K562 (cell line): ENCODE measurements around the gene GDF15. TPM values are rescaled to one million over a fixed set of nuclear protein-coding genes. Genes with fewer than 3 reads are reported as not detected.

Experiments
- BCOR ChIP-seq: fragments of 450-650 bp; IDR thresholded peaks from 2 replicates; pipeline ENCODE4 v1.6.1; 2016
- FOXJ2 ChIP-seq: fragments of 200-800 bp; sonication (Bioruptor generic); IDR thresholded peaks from 2 replicates; pipeline ENCODE4 v1.6.1; 2016; ENCODE audit warnings: missing genetic modification characterization, missing compliant biosample characterization
- GABPB1 ChIP-seq: sonication (generic); formaldehyde crosslinking; IDR thresholded peaks from 2 replicates; pipeline ENCODE4 v1.8.0; 2022; ENCODE audit warnings: mild to moderate bottlenecking, missing genetic modification reagents
- JUN ChIP-seq, 2 experiments: sonication (generic) in 1 of 2; formaldehyde crosslinking in 1 of 2; IDR thresholded peaks; 2 replicates each; pipeline versions ENCODE4 v1.6.1 to v1.8.0; 2012 to 2022; ENCODE audit warnings: borderline replicate concordance in 2 of 2, mild to moderate bottlenecking in 2 of 2, improper control_type of control experiment in 1 of 2, low read depth in 1 of 2, low read length in 1 of 2, missing genetic modification reagents in 1 of 2
- KAT7 ChIP-seq: sonication (generic); formaldehyde crosslinking; IDR thresholded peaks from 2 replicates; pipeline ENCODE4 v1.8.0; 2022; ENCODE audit warnings: missing genetic modification reagents, mild to moderate bottlenecking, borderline replicate concordance
- L3MBTL2 ChIP-seq: fragments of 450-650 bp; IDR thresholded peaks from 2 replicates; pipeline ENCODE4 v1.6.1; 2016; ENCODE audit warnings: mild to moderate bottlenecking, moderate library complexity
- POLR2AphosphoS5 ChIP-seq: IDR thresholded peaks from 2 replicates; pipeline ENCODE4 v1.6.1; 2011; ENCODE audit warnings: mild to moderate bottlenecking, low read depth, low read length, moderate library complexity; ENCODE audit not compliant: control insufficient read depth, insufficient read depth
- POLR2B ChIP-seq: fragments of 450-650 bp; IDR thresholded peaks from 2 replicates; pipeline ENCODE4 v1.6.1; 2018; ENCODE audit warnings: low read depth; ENCODE audit not compliant: partially characterized antibody
- SMARCC2 ChIP-seq: fragments of 450-650 bp; IDR thresholded peaks from 2 replicates; pipeline ENCODE4 v1.6.1; 2017; ENCODE audit warnings: antibody characterized with exemption, moderate library complexity, mild to moderate bottlenecking, low read depth
- SP1 ChIP-seq: sonication (generic); formaldehyde crosslinking; IDR thresholded peaks from 2 replicates; pipeline ENCODE4 v1.8.1; 2022; ENCODE audit warnings: mild to moderate bottlenecking, missing genetic modification reagents
- ZBTB1 ChIP-seq: sonication (generic); formaldehyde crosslinking; IDR thresholded peaks from 2 replicates; pipeline ENCODE4 v1.8.1; 2023; ENCODE audit warnings: missing genetic modification reagents, low read depth, mild to moderate bottlenecking, borderline replicate concordance
- ZNF12 ChIP-seq: sonication (generic); formaldehyde crosslinking; IDR thresholded peaks from 2 replicates; pipeline ENCODE4 v1.4.0; 2020; ENCODE audit warnings: mild to moderate bottlenecking, missing genetic modification reagents
- polyA plus RNA-seq, 8 experiments: library from polyadenylated mRNA; depleted of rRNA in 4 of 8; stranded (reverse) in 5 of 8; unstranded in 3 of 8; fragments of >200 nt; fragmentation: Nextera tagmentation in 2 of 8; fragmentation: Illumina TruSeq in 1 of 8; extraction: Ambion mirVana in 2 of 8; extraction: Trizol in 1 of 8; gene quantifications; 2 replicates each; pipeline versions ENCODE4 v1.2.1 to v1.2.3, GENCODE V29; 2011 to 2014; ENCODE audit warnings: inconsistent platforms in 1 of 8, missing spikeins in 1 of 8
- total RNA-seq, 7 experiments: library from RNA; depleted of rRNA in 6 of 7; stranded (reverse); fragments of >200 nt in 6 of 7; fragmentation: Illumina TruSeq in 2 of 7; extraction: Trizol in 2 of 7; gene quantifications; 2 replicates each; pipeline versions ENCODE4 v1.2.1 to v1.2.3, GENCODE V29; 2011 to 2021; ENCODE audit warnings: low replicate concordance in 1 of 7
- TF ChIP-seq, protein P1 (sequence below), 2 experiments: fragments of 450-650 bp; formaldehyde crosslinking in 1 of 2; IDR thresholded peaks; 2 replicates each; pipeline versions ENCODE4 v1.4.0 to v1.6.1; 2014 to 2020; ENCODE audit warnings: mild to moderate bottlenecking in 2 of 2, borderline replicate concordance in 1 of 2, low read depth in 1 of 2
- TF ChIP-seq, protein P2 (sequence below), 2 experiments: fragments of 450-650 bp in 1 of 2; sonication (generic) in 1 of 2; formaldehyde crosslinking in 1 of 2; IDR thresholded peaks in 1 of 2; conservative IDR thresholded peaks in 1 of 2; 2 replicates each; pipeline versions ENCODE4 v1.6.1 to v1.8.1; 2016 to 2023; ENCODE audit warnings: mild to moderate bottlenecking in 2 of 2, moderate library complexity in 2 of 2, inconsistent platforms in 1 of 2, missing genetic modification reagents in 1 of 2
- TF ChIP-seq, protein P3 (sequence below): fragments of 250-450 bp; sonication (Bioruptor Pico); IDR thresholded peaks from 2 replicates; pipeline ENCODE4 v1.5.0; 2021

The GDF15 gene
- total and polyA plus RNA-seq, 9 of the 15 experiments (the other 6 are each of a cell fraction or from before 2014, with no cell fraction given), result 2.3 to 82.4 (median 12.5) TPM

DNA sequence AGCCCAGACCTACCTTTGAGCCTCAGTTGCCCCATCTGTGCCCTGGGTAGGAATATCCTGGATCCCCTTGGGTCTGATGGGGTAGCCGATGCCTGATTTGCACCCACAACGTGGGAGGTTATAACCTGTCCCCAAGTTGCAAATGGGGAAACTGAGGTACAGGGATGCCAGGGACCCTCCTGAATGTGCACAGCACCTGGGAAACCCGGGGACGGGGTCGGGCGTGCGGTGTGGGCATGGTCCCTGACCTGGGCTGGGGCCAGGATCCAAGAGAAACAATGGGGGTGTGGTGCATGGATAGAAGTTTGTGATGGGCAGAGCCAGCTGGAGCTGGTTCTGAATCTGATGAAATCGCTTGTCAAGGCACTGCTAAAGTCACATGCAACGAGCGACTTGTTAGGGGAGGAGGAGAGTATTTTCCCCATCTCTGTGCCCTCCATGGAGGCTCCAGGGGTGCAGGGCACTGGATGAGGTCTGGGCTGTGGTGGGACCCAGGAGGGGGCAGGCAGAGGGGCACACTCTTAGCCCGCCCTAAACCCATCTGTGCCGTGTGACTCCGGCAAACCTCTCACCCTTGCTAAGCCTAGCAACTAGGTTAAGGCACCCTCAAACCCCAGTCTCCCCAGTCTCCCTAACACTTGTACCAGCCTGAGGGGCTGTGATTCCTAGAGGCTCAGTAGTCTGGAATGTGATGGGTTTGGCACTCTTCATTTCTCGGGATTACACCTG lies 749 bp downstream of the GDF15 start (continued):
- TF ChIP-seq, protein P1, sequence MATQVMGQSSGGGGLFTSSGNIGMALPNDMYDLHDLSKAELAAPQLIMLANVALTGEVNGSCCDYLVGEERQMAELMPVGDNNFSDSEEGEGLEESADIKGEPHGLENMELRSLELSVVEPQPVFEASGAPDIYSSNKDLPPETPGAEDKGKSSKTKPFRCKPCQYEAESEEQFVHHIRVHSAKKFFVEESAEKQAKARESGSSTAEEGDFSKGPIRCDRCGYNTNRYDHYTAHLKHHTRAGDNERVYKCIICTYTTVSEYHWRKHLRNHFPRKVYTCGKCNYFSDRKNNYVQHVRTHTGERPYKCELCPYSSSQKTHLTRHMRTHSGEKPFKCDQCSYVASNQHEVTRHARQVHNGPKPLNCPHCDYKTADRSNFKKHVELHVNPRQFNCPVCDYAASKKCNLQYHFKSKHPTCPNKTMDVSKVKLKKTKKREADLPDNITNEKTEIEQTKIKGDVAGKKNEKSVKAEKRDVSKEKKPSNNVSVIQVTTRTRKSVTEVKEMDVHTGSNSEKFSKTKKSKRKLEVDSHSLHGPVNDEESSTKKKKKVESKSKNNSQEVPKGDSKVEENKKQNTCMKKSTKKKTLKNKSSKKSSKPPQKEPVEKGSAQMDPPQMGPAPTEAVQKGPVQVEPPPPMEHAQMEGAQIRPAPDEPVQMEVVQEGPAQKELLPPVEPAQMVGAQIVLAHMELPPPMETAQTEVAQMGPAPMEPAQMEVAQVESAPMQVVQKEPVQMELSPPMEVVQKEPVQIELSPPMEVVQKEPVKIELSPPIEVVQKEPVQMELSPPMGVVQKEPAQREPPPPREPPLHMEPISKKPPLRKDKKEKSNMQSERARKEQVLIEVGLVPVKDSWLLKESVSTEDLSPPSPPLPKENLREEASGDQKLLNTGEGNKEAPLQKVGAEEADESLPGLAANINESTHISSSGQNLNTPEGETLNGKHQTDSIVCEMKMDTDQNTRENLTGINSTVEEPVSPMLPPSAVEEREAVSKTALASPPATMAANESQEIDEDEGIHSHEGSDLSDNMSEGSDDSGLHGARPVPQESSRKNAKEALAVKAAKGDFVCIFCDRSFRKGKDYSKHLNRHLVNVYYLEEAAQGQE (IDR thresholded peaks at IDR 0.05; ENCODE audit: borderline replicate concordance), result peak; percentile 91
- TF ChIP-seq, protein P1 (CRISPR knock-in tag; IDR thresholded peaks at IDR 0.05; ENCODE audit: low read depth), result no peak
- TF ChIP-seq BCOR (peak; percentile 62), FOXJ2 (tag) (0 out of 2 replicates have a peak, but pooled peaks have one; percentile 18), SP1 (CRISPR knock-in tag) (peak; percentile 57), ZBTB1 (peak; percentile 40; the same call in 1 of the 2 replicates), POLR2B (peak; percentile 8), SMARCC2 (no peak), ZNF12 (CRISPR knock-in tag) (0 out of 2 replicates have a peak, but pooled peaks have one; percentile 45), POLR2AphosphoS5 (no peak), KAT7 (CRISPR knock-in tag) (0 out of 2 replicates have a peak, but pooled peaks have one; percentile 75), JUN (IDR thresholded peaks at IDR 0.05; ENCODE audit: borderline replicate concordance, low read depth, low read length) (no peak), JUN (CRISPR knock-in tag; IDR thresholded peaks at IDR 0.05; ENCODE audit: borderline replicate concordance) (peak; percentile 66; the same call in 1 of the 2 replicates), GABPB1 (CRISPR knock-in tag) (0 out of 2 replicates have a peak, but pooled peaks have one; percentile 2), L3MBTL2 (no peak)
- TF ChIP-seq, protein P2, sequence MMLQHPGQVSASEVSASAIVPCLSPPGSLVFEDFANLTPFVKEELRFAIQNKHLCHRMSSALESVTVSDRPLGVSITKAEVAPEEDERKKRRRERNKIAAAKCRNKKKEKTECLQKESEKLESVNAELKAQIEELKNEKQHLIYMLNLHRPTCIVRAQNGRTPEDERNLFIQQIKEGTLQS (IDR thresholded peaks at IDR 0.05), result peak; percentile 46; the same call in 1 of the 2 replicates
- TF ChIP-seq, protein P2 (CRISPR knock-in tag; conservative IDR thresholded peaks at IDR 0.05), result no peak
- TF ChIP-seq, protein P3, sequence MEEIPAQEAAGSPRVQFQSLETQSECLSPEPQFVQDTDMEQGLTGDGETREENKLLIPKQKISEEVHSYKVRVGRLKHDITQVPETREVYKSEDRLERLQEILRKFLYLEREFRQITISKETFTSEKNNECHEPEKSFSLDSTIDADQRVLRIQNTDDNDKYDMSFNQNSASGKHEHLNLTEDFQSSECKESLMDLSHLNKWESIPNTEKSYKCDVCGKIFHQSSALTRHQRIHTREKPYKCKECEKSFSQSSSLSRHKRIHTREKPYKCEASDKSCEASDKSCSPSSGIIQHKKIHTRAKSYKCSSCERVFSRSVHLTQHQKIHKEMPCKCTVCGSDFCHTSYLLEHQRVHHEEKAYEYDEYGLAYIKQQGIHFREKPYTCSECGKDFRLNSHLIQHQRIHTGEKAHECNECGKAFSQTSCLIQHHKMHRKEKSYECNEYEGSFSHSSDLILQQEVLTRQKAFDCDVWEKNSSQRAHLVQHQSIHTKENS (CRISPR knock-in tag), result no peak
